Nucleus accumbens (tissue), 56 donors: Measurements from ENCODE around the gene SPSB1.

Experiments used
- DNase-seq, 56 donors: peaks; one replicate each; lab custom pipeline; 2025; lab: John Stamatoyannopoulos, UW

Gene SPSB1

DNA sequence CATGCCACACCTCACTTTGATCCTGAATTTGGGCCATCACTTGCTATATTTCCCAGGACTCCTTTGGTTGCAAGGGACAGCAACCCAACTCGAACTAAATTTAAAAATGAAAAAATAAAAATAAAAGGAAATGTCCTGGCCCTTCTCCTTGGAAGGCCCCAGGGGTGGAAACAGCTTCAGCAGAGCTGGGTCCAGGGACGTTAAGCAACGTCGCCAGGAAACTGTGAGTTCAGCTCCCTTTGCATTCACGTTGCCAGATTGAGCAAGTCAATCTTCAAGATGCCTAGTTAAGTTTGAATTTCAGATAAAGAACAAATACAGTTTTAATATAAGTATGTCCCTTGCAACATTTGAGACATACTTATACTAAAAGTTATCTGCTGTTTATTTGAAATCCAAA is 14.6 kb upstream of the SPSB1 start:
- DNase-seq: no peak

GRCh38 chr1:9278585-9279153 is 14.0 kb upstream of the SPSB1 start:
- no peak for DNase-seq

GRCh38 chr1:9279172-9279840 is 13.4 kb upstream of the SPSB1 start:
- DNase-seq: no peak

GRCh38 chr1:9280015-9280860 is 12.5 kb upstream of the SPSB1 start:
- peak in 6 of 56 donors; percentile 14 to 75 (median 20) for DNase-seq

DNA sequence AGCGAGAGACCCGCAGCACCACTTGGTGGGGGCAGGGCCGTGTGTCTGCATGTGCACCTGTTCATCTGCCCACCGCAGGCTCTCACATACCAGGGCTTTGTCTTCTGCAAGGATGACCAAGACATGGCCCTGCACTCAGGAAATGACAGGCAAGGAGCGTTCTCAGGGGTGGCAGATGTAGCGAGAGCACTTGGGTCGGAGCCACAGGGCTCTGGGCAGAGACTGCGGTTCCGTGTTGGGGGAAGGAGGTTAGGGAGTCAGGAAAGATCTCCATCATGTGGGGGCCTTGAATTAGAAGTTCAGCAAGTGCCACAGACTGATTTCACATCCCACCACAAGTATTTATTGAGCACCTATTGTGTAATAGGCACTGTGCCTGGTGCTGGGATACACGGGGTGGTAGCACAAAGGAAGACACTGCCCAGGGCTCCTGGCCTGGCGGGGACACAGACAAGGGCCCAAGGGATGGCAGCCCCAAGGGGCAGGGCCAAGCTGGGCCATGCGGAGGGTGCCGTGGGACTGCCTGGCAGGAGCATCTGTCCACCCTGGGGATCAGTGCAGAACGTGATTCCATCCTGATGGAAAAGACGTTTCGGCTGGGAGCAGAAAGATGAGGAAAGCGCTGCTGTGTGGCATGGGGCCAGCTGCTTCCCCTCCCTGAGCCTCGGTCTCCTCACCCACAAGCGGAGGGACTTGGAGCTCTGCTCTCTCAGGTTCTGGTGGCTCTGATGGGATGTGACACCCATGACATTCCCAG is 11.4 kb upstream of the SPSB1 start:
- DNase-seq: no peak

GRCh38 chr1:9281908-9282695 is 10.6 kb upstream of the SPSB1 start:
- DNase-seq: no peak

- no peak for DNase-seq
These were observed 10.1 kb upstream of the SPSB1 start for GRCh38 chr1:9282696-9282955.

GRCh38 chr1:9284061-9284460 is 8.6 kb upstream of the SPSB1 start:
- DNase-seq: no peak

- no peak for DNase-seq
These were observed 6.1 kb upstream of the SPSB1 start for GRCh38 chr1:9286556-9286955.

- DNase-seq: peak in 21 of 56 donors; percentile 5 to 71 (median 20)
These were observed 3.6 kb upstream of the SPSB1 start for GRCh38 chr1:9289090-9289534.

GRCh38 chr1:9289711-9290485 is 2.8 kb upstream of the SPSB1 start:
- DNase-seq: peak in 3 of 56 donors; percentile 20 to 24 (median 22)

DNA sequence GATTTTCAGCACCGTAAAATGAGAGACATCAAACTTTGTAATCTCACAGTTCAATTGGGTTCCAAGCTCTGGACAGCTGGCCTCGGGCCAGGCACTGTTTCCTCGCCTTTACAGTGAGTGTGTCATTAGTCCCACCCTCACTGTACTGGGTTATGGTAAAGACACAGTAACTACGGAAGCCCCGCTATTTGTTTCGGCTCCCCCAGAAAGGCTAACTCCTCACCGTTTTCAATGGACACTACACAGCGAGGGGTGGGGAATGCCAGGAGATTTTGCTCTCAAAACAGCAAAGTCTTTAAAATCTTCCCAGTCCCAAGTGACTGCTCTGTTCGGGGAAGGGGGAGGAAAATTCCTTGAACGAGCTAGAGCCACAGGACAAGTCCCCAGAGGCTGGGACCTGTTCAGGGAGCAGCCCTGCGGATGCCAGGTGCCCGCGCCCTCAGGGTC is 757 bp upstream of the SPSB1 start:
- peak in 14 of 56 donors; percentile 18 to 60 (median 36) for DNase-seq

- no peak for DNase-seq
These were observed 493 bp downstream of the SPSB1 start for GRCh38 chr1:9293241-9293532.

GRCh38 chr1:9293533-9294404 is 1.1 kb downstream of the SPSB1 start:
- peak in 11 of 56 donors; percentile 6 to 65 (median 21) for DNase-seq

DNA sequence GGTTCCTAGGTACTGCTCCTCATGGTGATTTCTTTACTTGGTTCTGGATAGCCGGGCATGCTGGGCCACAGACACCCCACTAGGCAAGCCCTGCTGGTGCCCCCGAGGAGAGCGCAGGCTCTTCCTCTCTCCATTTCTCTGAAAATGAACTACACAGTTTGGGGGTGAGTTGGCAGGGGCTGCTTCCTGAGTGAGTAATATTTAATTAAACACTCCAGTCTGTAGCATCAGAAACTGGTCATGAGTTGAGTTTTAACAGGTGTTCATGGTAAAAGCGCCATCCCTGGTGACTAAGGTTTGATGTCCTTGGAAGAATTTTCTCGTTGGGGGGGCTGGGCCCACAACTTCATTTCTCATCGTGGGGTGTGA is 1.7 kb downstream of the SPSB1 start:
- no peak for DNase-seq

DNA sequence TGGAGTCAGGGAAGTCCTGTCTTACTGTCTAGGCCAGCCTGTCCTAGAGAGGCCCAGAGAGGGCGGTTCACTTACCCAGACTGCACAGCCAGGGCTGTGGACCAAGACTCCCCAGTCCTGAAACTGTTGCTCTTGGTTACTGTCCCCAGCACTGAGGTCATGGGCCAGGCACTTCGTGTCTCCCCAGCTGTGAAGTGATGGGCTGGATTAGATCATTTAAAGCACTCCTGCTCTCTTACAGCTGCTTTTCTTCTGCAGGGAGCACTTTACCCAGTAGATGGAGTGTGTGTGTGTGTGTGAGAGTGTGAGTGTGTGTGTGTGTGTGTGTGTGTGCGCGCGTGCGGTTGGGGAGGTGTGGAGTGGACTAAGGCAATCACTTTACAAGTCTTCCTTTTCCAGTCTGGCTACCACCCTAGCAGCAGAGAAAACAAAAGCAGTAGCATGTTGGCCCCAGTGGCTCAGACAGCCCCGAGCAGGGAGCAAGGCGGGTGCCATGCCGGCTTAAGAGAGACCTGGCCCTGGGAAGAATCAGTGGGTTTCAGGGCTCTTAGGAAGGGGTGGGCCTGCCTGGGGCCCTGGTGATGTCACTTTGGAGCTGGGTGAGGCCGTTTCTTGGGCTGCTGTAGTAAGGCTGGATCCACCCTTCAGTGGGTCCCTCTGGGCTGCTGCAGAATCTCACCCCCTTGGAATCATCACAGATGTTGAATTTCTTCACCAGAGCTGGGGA is 2.4 kb downstream of the SPSB1 start:
- DNase-seq: peak in 15 of 56 donors; percentile 10 to 52 (median 24)

DNA sequence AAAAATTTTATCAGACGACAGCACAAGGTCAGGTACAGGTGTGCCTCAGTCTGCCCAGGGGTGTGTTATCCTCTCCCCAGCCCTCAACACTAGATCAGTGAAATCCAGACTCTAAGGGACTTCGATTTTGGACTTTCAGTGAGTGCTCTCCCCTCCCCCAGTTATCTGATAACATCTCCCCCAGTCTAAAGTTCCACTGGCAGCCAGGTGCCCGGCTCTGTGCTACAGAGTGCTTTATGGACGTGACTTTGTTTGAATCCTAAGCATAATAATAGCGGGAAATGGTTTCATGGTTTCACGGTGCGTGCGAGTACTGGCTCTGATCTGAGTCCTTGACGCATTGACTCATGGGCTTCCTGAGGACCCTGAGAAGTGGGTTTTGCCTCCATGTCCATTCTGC is 3.2 kb downstream of the SPSB1 start:
- no peak for DNase-seq

DNA sequence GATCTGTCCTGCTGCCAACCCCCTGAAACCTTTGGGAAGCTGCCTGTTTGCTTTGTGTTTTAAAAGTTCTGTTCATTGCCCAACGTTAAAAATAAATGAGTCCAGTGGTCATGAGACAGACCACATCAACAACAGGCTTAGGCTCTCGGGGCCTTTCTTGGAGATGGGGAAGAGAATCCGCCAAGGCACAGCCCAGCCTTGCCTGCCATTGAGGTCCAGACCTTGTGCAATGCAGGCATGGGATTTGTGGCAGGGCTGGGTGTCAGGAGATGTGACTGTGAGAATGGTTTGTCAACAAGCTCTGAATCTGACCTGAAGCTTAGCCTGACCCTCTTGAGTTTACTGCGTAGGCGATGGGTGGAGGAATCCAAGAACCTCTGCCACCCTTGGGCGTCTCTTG is 4.2 kb downstream of the SPSB1 start:
- no peak for DNase-seq
